Transverse colon (tissue), 4 donors: ENCODE data around the gene TUBB2A. TPM values are rescaled to one million over a fixed set of nuclear protein-coding genes. Genes with fewer than 3 reads are reported as not detected.
"Not testable (repeated sequence)": the region's sequence is repeated elsewhere in the genome, so short reads cannot be mapped to it uniquely, and the experiment has no call there.

ENCODE experiments used
- DNase-seq: peaks from one replicate; pipeline ENCODE4 v3.0.0-alpha.2; 2019
- H3K27ac ChIP-seq, 4 donors: fragments of 200-600 bp; sonication (generic); 2 replicates each; pipeline ENCODE4 v1.5.1; 2016 to 2018; ENCODE audit warnings: inconsistent platforms in 4 of 4
- H3K27me3 ChIP-seq: fragments of 200-600 bp; sonication (generic); 2 replicates; pipeline ENCODE4 v1.5.1; 2017; ENCODE audit warnings: inconsistent platforms
- H3K36me3 ChIP-seq, 4 donors: fragments of 200-600 bp; sonication (generic); 2 replicates each; pipeline ENCODE4 v1.5.1; 2017 to 2019; ENCODE audit warnings: inconsistent platforms in 4 of 4
- H3K4me1 ChIP-seq, 4 donors: fragments of 200-600 bp; sonication (generic); 2 replicates each; pipeline ENCODE4 v1.5.1; 2017 to 2020; ENCODE audit warnings: inconsistent platforms in 4 of 4
- H3K4me3 ChIP-seq, 4 donors: fragments of 200-600 bp; sonication (generic); 1 replicate in 1 of 4; 2 replicates in 3 of 4; pipeline versions ENCODE4 v1.5.1 to v1.6.1; 2017 to 2019; ENCODE audit warnings: inconsistent platforms in 4 of 4
- H3K9me3 ChIP-seq, 2 donors: fragments of 200-600 bp; sonication (generic); 2 replicates each; pipeline ENCODE4 v1.5.1; 2017 to 2019; ENCODE audit warnings: inconsistent platforms in 2 of 2
- CTCF ChIP-seq, 5 experiments: fragments of 200-600 bp in 3 of 5; fragments of 450-650 bp in 2 of 5; sonication (generic) in 3 of 5; IDR thresholded peaks; 1 replicate in 2 of 5; 2 replicates in 3 of 5; pipeline ENCODE4 v1.5.1; 2016 to 2017; ENCODE audit warnings: antibody characterized with exemption in 5 of 5, inconsistent platforms in 3 of 5, mild to moderate bottlenecking in 2 of 5, moderate library complexity in 1 of 5
- EP300 ChIP-seq: sonication (generic); formaldehyde crosslinking; IDR thresholded peaks from one replicate; pipeline ENCODE4 v1.6.1; 2017; ENCODE audit warnings: antibody characterized with exemption, low read depth
- POLR2A ChIP-seq: fragments of 450-650 bp; IDR thresholded peaks from one replicate; pipeline ENCODE4 v1.6.1; 2016; ENCODE audit warnings: antibody characterized with exemption, mild to moderate bottlenecking, moderate library complexity
- POLR2AphosphoS5 ChIP-seq, 3 donors: sonication (generic); formaldehyde crosslinking; IDR thresholded peaks; one replicate each; pipeline ENCODE4 v1.6.1; 2016; ENCODE audit warnings: antibody characterized with exemption in 3 of 3
- WGBS, 2 donors: methylation state at CpG; one replicate each; pipeline ENCODE4 v1.1.5; 2018; ENCODE audit warnings: low coverage in 1 of 2; 5-methylcytosine and 5-hydroxymethylcytosine counted together
- in situ Hi-C, 4 donors: fragments of 200-750 bp; cut with MboI; loops; one replicate each; pipeline versions ENCODE4 v1.15.0 to v1.15.1; 2017; ENCODE audit warnings: low sequenced_read_pairs in 3 of 4, low pct_ligation_motif_present in 1 of 4, low pct_unique_long_range_greater_than_20kb in 1 of 4
- intact Hi-C: fragments of 100-400 bp; cut with DNase I; formaldehyde crosslinking; loops from one replicate; pipeline ENCODE4 v1.15.1; 2023; ENCODE audit warnings: low total_unique reads
- total RNA-seq, 4 donors: library from RNA; depleted of rRNA; stranded (reverse); fragments of >200 nt; gene quantifications; one replicate each; pipeline ENCODE4 v1.1.0, GENCODE V29; 2016

Gene TUBB2A
- total RNA-seq, 4 donors from 2014 or later = 15.4 to 41.0 (median 29.4) TPM

GRCh38 chr6:3199382-3199781 is 42.0 kb upstream of the TUBB2A start:
- no peaks in the 10 kb centered on the region for H3K4me1 ChIP-seq
- no peak overlapping the region for H3K4me3 ChIP-seq
- DNase-seq = no peak
- H3K27me3 ChIP-seq = no peaks in the 10 kb centered on the region
- TF ChIP-seq POLR2A = no peak
- in situ Hi-C loops (no loop called here), intact Hi-C loops (no loop called here)
- H3K27ac ChIP-seq = no peak overlapping the region
- H3K36me3 ChIP-seq = no peaks in the 10 kb centered on the region
- H3K9me3 ChIP-seq = no peaks in the 10 kb centered on the region
- WGBS, 2 donors = 67 to 92% methylated on average over 5 of the region's 5 CpGs

GRCh38 chr6:3197734-3198133 is 40.4 kb upstream of the TUBB2A start:
- H3K36me3 ChIP-seq, H3K4me1 ChIP-seq, H3K27ac ChIP-seq, H3K9me3 ChIP-seq, in situ Hi-C loops, H3K27me3 ChIP-seq, DNase-seq, intact Hi-C loops, H3K4me3 ChIP-seq: not testable (repeated sequence)
- WGBS, 2 donors = 50 to 78% methylated on average over 1 to 4 of the region's 5 CpGs

GRCh38 chr6:3196770-3197169 is 39.4 kb upstream of the TUBB2A start:
- TF ChIP-seq EP300 (no peak), POLR2AphosphoS5 (IDR thresholded peaks at IDR 0.05) (no peak), POLR2A (no peak), CTCF (IDR thresholded peaks at IDR 0.05) (no peak)
- Histone ChIP-seq H3K27me3 (no peaks in the 10 kb centered on the region), H3K27ac (no peak overlapping the region), H3K4me3 (no peak overlapping the region), H3K4me1 (no peaks in the 10 kb centered on the region), H3K36me3 (no peaks in the 10 kb centered on the region), H3K9me3 (no peaks in the 10 kb centered on the region)
- intact Hi-C loops = no loop called here
- in situ Hi-C loops = no loop called here
- 79 to 82% methylated on average over 5 of the region's 5 CpGs for WGBS, 2 donors
- no peak for DNase-seq

- H3K4me3 ChIP-seq = no peak overlapping the region
- H3K9me3 ChIP-seq = no peaks in the 10 kb centered on the region
- in situ Hi-C loops (no loop called here), intact Hi-C loops (no loop called here)
- H3K36me3 ChIP-seq = no peaks in the 10 kb centered on the region
- H3K27me3 ChIP-seq = no peaks in the 10 kb centered on the region
- no peak for DNase-seq
- WGBS, 2 donors = 79 to 80% methylated on average over 12 to 16 of the region's 16 CpGs
- TF ChIP-seq EP300 (no peak), CTCF (IDR thresholded peaks at IDR 0.05) (no peak), POLR2A (no peak), POLR2AphosphoS5 (IDR thresholded peaks at IDR 0.05) (no peak)
- no peaks in the 10 kb centered on the region for H3K4me1 ChIP-seq
- no peak overlapping the region for H3K27ac ChIP-seq
These were observed 38.6 kb upstream of the TUBB2A start for GRCh38 chr6:3195695-3196497.

GRCh38 chr6:3195420-3195694 is 38.0 kb upstream of the TUBB2A start:
- in situ Hi-C loops (no loop called here), intact Hi-C loops (no loop called here)
- no peaks in the 10 kb centered on the region for H3K27me3 ChIP-seq
- no peaks in the 10 kb centered on the region for H3K9me3 ChIP-seq
- no peaks in the 10 kb centered on the region for H3K36me3 ChIP-seq
- H3K4me1 ChIP-seq = no peaks in the 10 kb centered on the region
- TF ChIP-seq POLR2AphosphoS5 (IDR thresholded peaks at IDR 0.05) (no peak), POLR2A (no peak), CTCF (IDR thresholded peaks at IDR 0.05) (no peak), EP300 (no peak)
- no peak for DNase-seq
- 63 to 72% methylated on average over 5 of the region's 5 CpGs for WGBS, 2 donors
- H3K4me3 ChIP-seq = no peak overlapping the region
- H3K27ac ChIP-seq = no peak overlapping the region
